ENCODE results near the gene LCAT. TPM values are rescaled to one million over a fixed set of nuclear protein-coding genes. Genes with fewer than 3 reads are reported as not detected.
"Not testable (repeated sequence)": the region's sequence is repeated elsewhere in the genome, so short reads cannot be mapped to it uniquely, and the experiment has no call there.

The LCAT gene
- total RNA-seq, 1 experiment from 2014 or later = 11.7 TPM

GRCh38 chr16:67946966-67947558 is 3.1 kb upstream of the LCAT start:
- DNase-seq (ENCODE audit: low read depth) = no peak

DNA sequence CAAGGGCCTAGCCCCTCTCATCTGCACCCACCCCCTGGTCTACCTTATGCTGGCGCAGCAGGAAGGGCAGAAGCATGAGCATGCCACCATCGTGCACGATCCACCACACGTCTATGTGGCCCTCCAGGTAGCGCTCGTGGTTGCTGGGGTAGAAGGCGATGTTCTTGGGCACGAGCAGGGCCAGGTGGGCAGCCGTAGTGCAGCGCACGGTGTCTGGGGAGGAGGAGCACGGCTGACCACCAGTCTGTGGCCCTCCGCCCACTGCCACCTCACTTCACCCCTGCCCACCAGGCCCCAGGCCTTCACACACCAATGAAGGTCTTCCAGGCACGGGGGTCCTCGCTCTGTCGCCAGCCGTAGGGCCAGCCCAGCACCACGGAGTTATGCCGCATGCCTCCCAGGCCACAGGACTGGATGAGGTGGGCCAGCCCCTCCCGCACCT is 2.2 kb upstream of the LCAT start:
- DNase-seq (ENCODE audit: low read depth) = no peak

DNA sequence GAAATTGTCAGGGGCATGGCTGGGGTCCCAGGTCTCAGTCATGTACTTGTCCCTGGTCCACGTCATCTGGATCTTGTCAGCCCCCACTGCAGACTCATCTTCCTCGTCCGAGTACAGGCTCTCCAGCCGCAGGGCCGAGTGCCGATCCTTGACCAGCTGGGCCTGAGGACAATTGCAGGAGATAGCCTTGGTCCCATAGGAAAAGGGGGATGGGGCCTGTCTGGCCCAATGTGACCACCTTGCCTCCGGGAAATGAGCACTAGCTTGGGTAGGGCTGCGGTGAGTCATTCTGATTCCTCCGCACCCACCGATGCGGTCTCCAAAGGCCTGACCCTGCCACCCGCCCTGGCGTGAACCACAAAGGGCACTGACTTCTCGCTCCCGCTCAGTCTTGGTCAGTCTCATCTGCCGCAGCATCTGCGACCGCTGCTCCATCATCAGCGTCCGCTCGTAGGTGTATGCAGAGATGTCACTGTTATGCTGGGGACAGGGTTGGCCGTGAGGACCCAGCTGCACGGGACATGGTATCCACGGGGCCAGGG is 1.5 kb upstream of the LCAT start:
- no peak for DNase-seq (ENCODE audit: low read depth)

GRCh38 chr16:67944690-67945391 is 921 bp upstream of the LCAT start:
- DNase-seq (ENCODE audit: low read depth) = no peak

DNA sequence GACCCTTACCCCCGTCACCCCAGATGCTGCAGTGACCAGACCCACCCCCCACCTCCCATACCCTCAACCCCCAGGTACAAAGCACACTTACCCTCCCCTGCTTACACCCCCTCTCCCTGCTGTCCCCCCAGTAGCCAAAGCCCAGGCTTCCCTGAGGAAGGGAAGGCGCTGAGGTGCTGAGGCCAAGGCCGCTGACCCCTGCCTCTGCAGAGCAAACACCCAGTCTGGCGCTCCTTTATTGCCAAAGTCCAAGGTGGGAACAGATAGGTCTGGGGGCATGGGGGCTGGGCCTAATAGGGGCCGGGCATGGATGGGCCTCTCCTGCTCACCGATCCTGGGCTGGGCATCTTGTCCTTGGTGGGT is 683 bp downstream of the LCAT start:
- no peak for DNase-seq (ENCODE audit: low read depth)

- no peak for DNase-seq (ENCODE audit: low read depth)
These were observed 1.2 kb downstream of the LCAT start for GRCh38 chr16:67942510-67943255.

DNA sequence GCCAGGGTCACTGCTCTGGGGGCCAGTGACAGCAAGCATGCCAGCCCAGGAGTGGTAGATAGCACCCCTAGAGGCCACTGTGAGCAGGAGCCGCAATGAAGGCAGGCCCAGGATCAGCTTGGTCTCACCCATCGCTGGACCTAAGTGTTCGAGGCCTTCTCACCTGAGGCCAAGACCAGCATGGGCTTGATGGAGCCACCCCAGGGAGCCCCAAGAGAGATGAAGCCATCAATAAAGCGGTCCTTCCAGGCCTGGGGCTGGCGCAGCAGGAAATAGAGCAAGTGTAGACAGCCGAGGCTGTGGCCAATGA is 1.8 kb downstream of the LCAT start:
- peak; percentile 37 for DNase-seq (ENCODE audit: low read depth)

DNA sequence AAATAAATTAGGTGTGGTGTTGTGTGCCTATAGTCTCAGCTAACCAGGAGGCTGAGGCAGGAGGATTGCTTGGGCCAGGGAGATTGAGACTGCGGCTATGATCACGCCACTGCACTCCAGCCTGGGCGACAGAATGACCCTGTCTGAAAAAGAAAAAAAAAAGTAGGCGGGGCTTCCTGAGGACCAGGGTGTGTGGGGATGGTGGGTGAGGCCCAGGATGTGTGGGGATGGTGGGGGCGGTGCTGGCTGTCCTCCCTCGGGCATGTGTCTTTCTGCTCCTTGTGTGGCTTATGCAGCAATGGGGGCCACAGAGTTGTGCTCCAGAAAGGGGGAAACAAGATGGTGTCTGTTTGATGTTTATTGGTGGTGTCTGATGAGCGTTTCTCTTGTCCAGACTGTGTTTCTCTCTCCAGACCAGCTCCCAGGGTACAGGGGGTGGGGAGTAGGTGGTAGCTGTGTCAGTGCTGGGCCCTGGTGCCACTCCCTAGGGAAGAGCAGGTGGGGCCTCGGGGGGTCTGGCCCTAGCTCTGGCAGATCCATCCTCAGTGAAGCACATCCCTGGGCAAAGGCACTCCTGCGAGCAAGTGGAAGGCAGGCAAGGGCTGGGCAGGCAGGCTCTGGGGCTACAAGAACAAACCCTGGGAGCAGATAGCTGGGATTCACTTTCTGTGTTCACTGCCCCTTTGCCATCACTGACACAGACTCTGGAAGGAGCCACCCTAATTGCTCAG is 2.3 kb downstream of the LCAT start:
- DNase-seq (ENCODE audit: low read depth) = no peak

DNA sequence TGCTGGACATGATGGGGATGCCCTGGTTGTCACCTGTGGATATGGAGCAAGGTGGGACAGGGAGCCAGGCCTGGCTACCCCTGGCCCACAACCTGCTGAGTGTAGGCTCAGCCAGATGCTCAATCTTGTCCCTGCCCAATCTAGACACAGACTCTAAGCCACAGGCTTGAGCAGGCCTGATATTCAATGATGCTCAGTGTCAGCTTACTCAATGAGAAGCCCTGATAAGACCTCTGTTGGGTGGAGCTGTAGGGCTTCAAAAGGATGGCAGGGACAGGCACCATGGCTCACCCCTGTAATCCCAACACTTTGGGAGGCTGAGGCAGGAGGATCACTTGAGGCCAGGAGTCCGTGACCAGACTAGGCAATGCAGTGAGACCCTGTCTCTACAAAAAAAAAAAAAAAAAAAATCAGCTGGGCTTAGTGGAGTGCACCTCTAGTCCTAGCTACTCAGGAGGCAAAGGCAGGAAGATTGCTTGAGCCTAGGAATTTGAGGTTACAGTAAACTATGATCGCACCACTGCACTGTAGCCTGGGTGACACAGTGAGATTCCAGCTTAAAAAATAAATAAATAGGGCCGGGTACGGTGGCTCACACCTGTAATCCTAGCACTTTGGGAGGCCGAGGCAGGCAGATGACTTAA is 3.4 kb downstream of the LCAT start:
- no peak for DNase-seq (ENCODE audit: low read depth)

- DNase-seq (ENCODE audit: low read depth) = no peak
These were observed 4.1 kb downstream of the LCAT start for GRCh38 chr16:67939507-67940445.

DNA sequence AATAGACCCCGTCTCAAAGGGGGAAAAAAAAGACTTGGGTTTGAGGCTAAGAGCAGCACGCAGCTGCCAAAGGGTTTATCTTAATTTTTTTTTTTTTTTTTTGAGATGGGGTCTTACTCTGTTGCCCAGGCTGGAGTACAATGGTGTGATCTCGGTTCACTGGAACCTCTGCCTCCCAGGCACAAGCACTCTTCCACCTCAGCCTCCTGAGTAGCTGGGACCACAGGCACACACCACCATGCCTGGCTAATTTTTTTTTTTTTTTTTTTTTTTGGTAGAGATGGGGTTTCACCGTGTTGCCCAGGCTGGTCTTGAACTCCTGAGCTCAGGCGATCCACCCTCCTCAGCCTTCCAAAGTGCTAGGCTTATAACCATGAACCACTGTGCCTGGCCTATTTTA is 6.2 kb downstream of the LCAT start:
- DNase-seq (ENCODE audit: low read depth) = not testable (repeated sequence)

DNA sequence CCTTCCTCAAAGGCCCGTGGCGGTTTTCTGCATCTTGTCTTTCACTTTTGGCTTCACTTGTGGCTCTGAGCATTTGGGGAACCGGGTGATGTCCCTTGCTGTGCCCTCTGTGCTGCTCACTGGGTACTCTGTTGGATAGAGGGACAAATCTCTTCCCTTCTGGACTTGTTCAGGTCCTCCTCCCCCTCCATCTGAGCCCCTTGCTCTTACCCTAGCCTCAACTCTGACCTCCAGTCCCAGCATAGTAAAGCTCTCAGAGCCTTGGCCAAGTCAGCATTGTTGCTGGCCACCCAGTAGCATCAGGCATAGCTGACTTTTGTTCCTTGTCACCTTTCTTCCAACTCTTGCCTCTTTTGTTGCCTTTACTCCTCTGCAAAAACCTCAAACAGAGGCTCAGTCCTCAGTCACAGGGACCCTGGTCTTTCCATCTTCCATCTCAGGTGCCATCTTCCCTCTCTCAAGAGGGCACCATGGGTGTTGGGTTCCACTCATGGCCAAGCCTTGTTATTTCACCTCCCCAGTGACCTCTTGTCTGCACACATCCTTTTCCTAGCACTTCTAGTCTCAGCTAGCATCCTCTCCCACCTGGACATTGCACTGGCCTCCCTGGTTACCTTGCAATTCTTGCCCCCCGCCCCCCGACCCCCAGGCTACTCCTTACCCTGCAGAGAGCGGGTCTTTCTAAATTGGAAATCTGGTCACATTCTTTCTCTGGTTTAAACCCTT is 6.9 kb downstream of the LCAT start:
- no peak for DNase-seq (ENCODE audit: low read depth)

- DNase-seq (ENCODE audit: low read depth) = peak; percentile 71
These were observed 7.6 kb downstream of the LCAT start, which contains the start of gene PSMB10 for GRCh38 chr16:67936124-67936879. Gene PSMB10 (minus strand): TSS chr16:67936850. CDS start chr16:67936749, 101 bp downstream.

DNA sequence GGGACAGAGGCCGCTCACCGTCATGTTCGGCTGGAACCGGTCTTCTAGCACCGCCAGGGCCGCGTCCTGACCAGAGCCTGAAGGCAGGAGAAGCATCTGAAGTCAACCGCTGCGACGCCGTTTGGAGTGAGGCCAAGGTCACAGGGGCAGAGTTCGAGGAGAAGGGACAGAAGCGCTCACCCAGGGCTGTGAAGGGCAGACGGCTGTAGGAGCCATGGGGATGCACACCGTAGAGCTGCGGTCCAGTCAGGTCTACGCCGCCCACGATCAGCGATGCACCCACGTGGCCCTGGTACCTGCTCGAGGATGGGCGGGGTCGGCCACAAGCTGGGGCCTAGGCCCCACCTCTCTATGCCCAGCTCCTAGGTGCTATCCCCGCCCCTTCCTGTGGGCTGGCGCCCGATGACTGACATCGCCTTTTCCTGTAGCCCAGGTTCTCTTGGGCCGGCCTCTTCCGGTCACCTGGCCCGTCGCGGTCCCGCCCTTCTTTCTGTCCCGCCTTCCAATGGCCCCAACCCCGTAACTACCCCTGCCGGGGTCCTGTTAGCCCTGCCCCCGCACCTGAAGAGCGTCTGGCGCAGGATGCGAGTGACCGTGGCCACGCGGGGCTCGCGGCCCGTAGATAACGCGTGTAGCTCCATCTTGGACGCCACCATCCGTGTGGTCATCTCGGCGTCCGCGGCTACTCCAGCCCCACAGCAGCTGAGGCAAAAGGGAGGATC is 8.4 kb downstream of the LCAT start:
- peak; percentile 87 for DNase-seq (ENCODE audit: low read depth)

GRCh38 chr16:67935101-67935401 is 8.9 kb downstream of the LCAT start:
- DNase-seq (ENCODE audit: low read depth) = no peak

- DNase-seq (ENCODE audit: low read depth) = peak; percentile 34
These were observed 9.4 kb downstream of the LCAT start for GRCh38 chr16:67934306-67935100.

DNA sequence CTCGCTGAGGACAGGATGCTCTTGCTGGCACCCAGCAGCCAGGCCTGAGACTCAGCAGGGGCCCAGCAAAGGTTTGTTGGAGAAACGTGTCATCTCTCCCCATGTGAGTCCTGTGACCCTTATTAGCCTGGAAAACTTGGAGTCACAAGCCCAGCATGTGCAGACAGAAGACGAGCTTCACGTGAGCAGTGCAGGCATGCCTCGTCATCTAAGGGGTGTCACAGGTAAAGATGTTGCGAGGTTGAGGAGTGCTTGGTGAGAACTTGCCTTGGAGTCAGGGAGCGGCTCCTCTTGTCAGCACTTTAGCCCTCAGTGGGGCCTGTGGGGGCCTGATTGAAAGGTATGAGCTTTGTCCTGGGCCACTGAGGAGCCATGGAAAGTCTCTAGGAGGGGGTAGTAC is 10.1 kb downstream of the LCAT start:
- no peak for DNase-seq (ENCODE audit: low read depth)

DNA sequence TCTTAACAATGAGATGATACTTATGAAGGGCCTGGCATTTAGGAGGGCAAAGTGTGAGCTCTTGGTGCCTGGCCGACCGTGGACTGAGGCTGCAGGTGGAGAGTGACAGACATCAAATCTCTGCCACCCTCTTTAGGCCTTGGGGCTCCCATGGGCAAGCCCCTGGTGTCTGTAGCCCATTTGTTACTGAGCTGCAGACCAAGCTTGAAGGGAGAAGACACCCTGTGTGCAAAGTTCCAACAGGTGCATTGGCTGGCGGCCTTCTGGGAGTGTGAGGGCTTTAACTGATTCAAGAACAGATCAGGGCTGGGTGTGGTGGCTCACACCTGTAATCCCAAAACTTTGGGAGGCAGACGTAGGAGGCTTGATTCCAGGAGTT is 11.5 kb downstream of the LCAT start:
- DNase-seq (ENCODE audit: low read depth) = no peak
